ENCODE results near the gene RNF151.

The RNF151 gene

GRCh38 chr16:1991588-1991947, 24.9 kb downstream of the RNF151 start:
- DNase-seq (ENCODE audit: low spot score): no peak

DNA sequence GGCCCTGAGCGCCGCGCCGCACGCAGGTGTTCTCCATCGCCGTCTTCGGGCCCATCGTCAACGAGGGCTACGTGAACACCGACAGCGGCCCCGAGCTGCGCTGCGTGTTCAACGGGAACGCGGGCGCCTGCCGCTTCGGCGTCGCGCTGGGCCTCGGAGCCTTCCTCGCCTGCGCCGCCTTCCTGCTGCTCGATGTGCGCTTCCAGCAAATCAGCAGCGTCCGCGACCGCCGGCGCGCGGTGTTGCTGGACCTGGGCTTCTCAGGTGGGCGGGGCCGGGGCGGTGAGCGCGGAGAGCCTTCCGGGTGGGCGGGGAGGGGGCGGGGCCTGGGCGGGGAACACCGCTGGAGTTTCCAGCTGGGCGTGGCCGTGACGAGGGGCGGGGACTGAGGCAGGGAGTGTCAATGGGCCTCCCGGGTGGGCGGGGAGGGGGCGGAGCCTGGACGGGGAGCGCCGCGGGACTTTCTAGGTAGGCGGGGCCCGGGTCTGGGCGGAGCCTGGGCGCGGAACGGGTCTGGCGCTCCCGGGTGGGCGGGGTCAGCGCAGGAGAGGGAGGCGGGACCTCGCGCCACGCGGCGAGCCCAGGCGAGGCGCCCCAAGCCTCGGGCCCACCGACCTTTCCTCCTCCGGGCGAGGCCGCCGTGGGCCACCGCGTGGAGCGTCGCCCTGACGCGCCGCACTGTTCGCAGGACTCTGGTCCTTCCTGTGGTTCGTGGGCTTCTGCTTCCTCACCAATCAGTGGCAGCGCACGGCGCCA, 25.5 kb downstream of the RNF151 start:
- peak; percentile 67 for DNase-seq (ENCODE audit: low spot score)

- DNase-seq (ENCODE audit: low spot score): no peak
Measured at GRCh38 chr16:1992704-1993317, 26.2 kb downstream of the RNF151 start.

- no peak for DNase-seq (ENCODE audit: low spot score)
Measured at GRCh38 chr16:1993731-1994131, 27.1 kb downstream of the RNF151 start.

DNA sequence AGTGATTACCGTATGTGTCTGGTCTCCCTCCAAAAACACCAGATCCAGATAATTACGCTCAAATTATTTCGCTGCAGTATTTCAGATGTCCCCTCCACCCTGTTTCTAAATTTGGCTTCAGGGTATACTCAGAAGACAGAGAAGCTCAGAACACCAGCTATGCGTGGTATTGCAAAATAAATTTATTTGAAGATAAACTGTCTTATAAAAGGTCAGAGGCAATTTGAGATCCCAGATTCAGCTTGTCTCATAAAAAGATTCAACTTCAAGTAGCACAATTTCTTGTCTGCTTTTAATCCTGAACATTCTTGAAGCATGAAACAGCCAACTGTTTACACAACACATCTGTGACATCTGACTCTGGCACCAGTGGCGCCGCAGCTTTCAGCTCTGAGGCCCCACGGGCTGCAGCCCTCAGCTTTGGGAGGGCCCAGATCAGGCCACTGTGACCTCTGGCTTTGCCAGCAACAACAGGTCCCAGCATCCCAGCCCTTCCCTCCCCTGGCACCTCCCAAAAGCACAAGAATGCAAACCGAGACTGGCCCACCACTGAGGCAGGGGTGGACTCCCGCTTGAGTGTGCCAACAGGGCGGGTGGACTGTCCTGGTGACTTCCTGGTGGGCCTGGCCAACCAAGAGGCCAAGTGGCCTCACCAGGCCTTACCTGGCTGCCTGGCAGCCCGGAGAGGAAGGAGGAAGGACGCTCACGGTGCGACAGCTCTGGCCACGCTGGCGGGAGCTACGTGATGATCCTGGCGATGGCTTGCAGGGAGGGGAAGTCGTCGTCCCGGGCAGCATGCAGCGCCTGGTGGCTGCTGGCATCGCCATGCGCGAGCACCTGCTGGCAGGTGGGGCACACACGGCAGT, 31.1 kb downstream of the RNF151 start:
- no peak for DNase-seq (ENCODE audit: low spot score)

GRCh38 chr16:1998360-1998835, 31.7 kb downstream of the RNF151 start:
- no peak for DNase-seq (ENCODE audit: low spot score)

GRCh38 chr16:1998852-1999801, 32.5 kb downstream of the RNF151 start:
- no peak for DNase-seq (ENCODE audit: low spot score)

GRCh38 chr16:1999866-2000514, 33.3 kb downstream of the RNF151 start:
- DNase-seq (ENCODE audit: low spot score): no peak

- DNase-seq (ENCODE audit: low spot score): no peak
Measured at GRCh38 chr16:2001035-2001434, 34.4 kb downstream of the RNF151 start.

DNA sequence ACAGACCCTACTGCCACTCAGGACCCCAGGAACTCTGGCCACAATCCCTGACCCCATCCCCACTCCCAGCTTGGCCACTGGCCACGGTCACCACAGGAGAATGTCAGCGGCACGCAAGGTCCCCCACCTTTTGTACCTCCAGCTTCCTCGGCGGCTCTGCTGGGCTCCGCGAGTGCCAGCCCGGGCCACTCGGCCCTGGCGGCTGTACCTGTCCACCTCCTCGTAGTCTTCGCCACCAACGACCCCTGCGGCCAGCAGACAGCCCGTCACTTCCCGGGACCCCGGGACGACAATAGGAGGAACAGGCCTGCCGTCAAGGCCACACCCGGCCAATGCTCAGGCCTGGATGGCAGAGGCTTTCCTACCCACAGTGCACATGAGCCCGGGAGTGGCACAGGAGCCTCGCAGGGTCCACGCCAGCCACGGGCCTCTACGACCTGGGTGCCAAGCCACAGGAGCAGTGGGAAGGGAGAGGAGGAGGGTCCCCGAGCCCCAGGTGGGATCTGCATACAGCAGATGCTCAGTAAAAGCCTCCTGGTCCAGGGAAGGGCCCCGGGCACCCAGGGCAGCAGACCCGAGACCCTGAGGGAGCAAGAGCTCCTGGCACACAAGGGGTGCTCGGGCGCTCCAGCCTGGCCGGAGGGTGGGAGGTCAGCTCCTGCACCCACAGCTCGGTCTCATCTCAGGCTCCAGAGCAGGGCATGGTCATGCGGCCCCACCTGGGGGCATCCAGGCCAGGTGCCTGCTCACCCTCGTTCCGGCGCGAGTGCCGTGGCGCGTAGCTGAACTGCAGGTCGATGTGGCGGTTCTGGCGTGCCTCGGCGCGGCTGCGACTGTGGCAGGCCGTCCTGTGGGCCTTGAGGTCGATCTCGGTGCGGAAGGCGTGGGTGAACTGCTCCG, 35.0 kb downstream of the RNF151 start:
- DNase-seq (ENCODE audit: low spot score): no peak

DNA sequence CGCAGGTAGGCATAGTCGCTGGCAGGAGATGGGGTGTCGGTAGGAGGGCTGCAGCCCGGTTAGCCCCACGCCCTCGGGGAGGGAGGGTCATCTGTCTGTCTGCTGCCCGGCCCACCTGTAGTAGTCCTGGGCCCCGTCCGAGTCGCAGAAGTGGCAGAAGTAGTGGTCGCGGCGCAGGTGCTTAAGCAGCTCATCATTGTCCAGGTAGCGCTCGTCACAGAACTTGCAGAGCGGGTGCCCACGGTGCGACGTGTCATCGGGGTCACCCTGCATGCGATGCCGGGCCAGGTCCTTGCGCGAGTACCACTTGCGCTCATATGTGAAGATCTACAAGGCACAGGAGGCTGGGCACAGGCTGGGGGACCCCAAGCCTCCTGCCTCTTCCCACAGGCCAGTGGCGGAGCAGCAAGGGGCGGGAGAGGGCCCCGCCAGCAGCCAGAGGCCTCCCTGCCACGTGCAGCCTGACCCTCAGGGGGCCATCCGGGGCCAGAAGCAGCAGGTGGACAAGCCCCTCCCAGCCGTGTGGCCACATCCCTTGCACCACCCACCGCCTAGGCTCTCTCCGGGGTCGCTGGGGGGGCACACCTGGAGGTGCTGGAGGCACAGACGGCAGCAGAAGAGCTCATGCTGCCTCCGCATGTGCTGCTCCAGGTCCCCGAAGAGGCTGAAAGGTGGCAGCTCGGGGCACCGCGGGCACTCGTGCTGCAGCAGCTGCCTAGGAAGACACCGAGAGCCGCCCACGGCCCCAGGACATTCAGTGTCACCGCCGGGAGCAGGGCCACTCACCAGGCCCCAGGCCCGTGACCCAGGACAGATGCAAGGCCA, 36.0 kb downstream of the RNF151 start:
- DNase-seq (ENCODE audit: low spot score): no peak

DNA sequence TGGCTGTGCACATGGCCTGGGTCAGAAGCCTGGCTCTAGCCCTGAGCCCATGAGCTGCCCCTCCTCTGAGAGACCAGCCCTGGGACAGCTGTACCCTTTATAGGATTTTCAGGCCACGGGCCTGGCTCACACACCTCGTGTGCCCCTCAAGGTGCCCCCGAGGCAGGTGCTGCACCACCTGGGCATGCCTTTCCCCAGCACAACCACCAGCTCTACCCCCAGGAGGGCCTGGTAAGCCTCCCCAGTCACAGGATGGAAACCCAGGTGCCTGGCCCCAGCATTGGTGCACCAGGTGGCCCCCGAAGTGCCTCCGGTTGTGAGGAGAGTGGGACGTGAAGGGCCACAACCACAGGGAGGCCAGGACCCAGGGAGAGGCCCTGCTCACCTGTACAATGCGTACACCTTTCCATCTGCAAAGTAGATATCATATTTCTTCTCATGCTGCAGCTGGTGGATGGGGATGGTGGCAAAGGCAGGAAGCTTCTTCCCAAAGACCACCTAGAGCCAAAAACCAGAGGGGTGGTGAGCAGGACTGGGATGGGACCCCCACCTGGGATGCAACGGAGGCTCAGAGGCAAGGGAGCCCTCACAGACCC, 36.7 kb downstream of the RNF151 start:
- DNase-seq (ENCODE audit: low spot score): no peak

- DNase-seq (ENCODE audit: low spot score): peak; percentile 88
Measured at GRCh38 chr16:2003827-2004641, 37.4 kb downstream of the RNF151 start.

GRCh38 chr16:2004795-2005517, 38.3 kb downstream of the RNF151 start:
- DNase-seq (ENCODE audit: low spot score): no peak

DNA sequence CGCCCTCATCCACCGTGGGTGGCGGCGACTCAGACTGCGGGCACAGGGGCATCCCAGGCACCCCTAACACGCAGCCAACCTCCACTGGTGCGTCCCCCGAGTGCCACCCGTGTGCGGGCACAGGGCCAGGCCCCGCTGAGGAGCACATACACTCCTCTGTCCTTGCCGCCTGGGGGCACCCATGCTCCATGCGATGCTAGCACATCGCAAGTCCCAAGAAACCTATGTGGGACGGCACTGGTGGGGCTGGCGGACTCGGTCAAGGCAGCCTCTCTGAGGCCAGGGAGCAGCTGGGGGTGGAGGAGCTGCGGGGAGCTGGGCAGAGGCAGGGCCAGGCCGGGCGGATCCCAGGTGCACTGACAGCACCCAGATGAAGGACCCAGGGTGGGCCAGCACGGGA, 39.0 kb downstream of the RNF151 start:
- no peak for DNase-seq (ENCODE audit: low spot score)

GRCh38 chr16:2006317-2006716, 39.7 kb downstream of the RNF151 start:
- DNase-seq (ENCODE audit: low spot score): no peak
